ENCODE data around the gene CRABP2. TPM values are rescaled to one million over a fixed set of nuclear protein-coding genes. Genes with fewer than 3 reads are reported as not detected.
A peak's percentile ranks its signal among the peaks of the same experiment; 100 is the strongest.

Gene CRABP2
- total and polyA plus RNA-seq, 2 experiments from 2014 or later, result 45.9 to 137 TPM

- Histone ChIP-seq H4K20me1 (replicated peaks; ENCODE audit: insufficient read depth) (peaks cover under 1% of the 10 kb centered on the region), H3K4me2 (peak overlapping the region; percentile 87), H2AFZ (peak overlapping the region; percentile 5; the same call in 1 of the 2 replicates), H3K79me2 (replicated peaks; ENCODE audit: insufficient read depth) (peaks cover 13% of the 10 kb centered on the region), H3K4me3 (peak overlapping the region; percentile 62), H3K4me1 (ENCODE audit: insufficient read depth) (peaks cover 28% of the 10 kb centered on the region), H3K36me3 (ENCODE audit: insufficient read depth) (peaks cover 5% of the 10 kb centered on the region; the same call in 1 of the 2 replicates), H3F3A (replicated peaks; ENCODE audit: low read depth) (peaks cover 17% of the 10 kb centered on the region), H3K27ac (ENCODE audit: low read depth) (peak overlapping the region; percentile 45), H3K27me3 (ENCODE audit: insufficient read depth) (no peaks in the 10 kb centered on the region), H3K9me2 (ENCODE audit: insufficient read depth) (no peaks in the 10 kb centered on the region)
- Mint-ChIP-seq H3K9me3 (no peaks in the 10 kb centered on the region), H3K27ac (peak overlapping the region; percentile 99), H3K36me3 (ENCODE audit: low read depth) (peaks cover 49% of the 10 kb centered on the region), H3K27me3 (ENCODE audit: insufficient read depth, low read depth, poor library complexity) (peaks cover 21% of the 10 kb centered on the region), H3K4me1 (peaks cover 22% of the 10 kb centered on the region), H3K4me3 (peak overlapping the region; percentile 98)
- ATAC-seq (peak; percentile 23), DNase-seq (ENCODE audit: low spot score) (peak; percentile 50)
- TF ChIP-seq JUNB (IDR thresholded peaks at IDR 0.05; ENCODE audit: unreplicated experiment) (no peak), ZNF114 (CRISPR knock-in tag; IDR thresholded peaks at IDR 0.05) (no peak), REST (IDR thresholded peaks at IDR 0.05; ENCODE audit: unreplicated experiment) (no peak)
Observed at GRCh38 chr1:156740237-156740740, 34.9 kb upstream of the CRABP2 start.

DNA sequence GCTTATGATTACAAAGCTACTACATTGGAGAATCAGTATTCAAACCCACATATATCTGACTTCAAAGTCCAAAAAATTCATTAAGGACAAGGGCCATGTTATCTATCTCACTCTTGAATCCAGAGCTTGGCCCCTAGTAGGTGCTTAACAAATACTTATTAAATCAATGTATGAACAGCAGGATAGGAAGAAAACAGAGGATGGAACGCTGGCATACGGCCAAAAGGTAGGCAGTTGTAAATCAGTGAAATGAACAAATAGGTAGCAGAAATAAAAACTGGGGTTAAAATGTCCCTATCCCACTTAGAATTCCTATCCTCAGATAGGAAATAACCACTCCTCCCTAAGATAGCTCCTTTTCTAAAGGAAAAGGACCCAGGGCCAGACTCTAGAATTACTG, 33.5 kb upstream of the CRABP2 start:
- 0 out of 2 replicates have a peak, but pooled peaks cover 7% of the 10 kb centered on the region for H3K79me2 ChIP-seq (replicated peaks; ENCODE audit: insufficient read depth)
- H3K4me3 ChIP-seq, result no peak overlapping the region
- peaks cover 5% of the 10 kb centered on the region; the same call in 1 of the 2 replicates for H3K36me3 ChIP-seq (ENCODE audit: insufficient read depth)
- Mint-ChIP-seq H3K9me3 (no peaks in the 10 kb centered on the region), H3K36me3 (ENCODE audit: low read depth) (peaks cover 38% of the 10 kb centered on the region), H3K27ac (no peak overlapping the region), H3K4me1 (peaks cover 12% of the 10 kb centered on the region), H3K27me3 (ENCODE audit: insufficient read depth, low read depth, poor library complexity) (peaks cover 18% of the 10 kb centered on the region), H3K4me3 (peak overlapping the region; percentile 31; the same call in 2 of the 3 replicates)
- ATAC-seq, result no peak
- H3K4me2 ChIP-seq, result no peak overlapping the region
- no peak overlapping the region for H3K27ac ChIP-seq (ENCODE audit: low read depth)
- peaks cover 13% of the 10 kb centered on the region for H3F3A ChIP-seq (replicated peaks; ENCODE audit: low read depth)
- DNase-seq (ENCODE audit: low spot score), result no peak
- H3K9me2 ChIP-seq (ENCODE audit: insufficient read depth), result no peaks in the 10 kb centered on the region
- H4K20me1 ChIP-seq (replicated peaks; ENCODE audit: insufficient read depth), result no peaks in the 10 kb centered on the region
- TF ChIP-seq ZNF114 (CRISPR knock-in tag; IDR thresholded peaks at IDR 0.05) (no peak), REST (IDR thresholded peaks at IDR 0.05; ENCODE audit: unreplicated experiment) (no peak), CREB1 (CRISPR knock-in tag; IDR thresholded peaks at IDR 0.05; ENCODE audit: low read depth) (no peak), EZH2phosphoT487 (IDR thresholded peaks at IDR 0.05; ENCODE audit: unreplicated experiment) (no peak), ETS1 (IDR thresholded peaks at IDR 0.05) (no peak), ZNF331 (CRISPR knock-in tag; IDR thresholded peaks at IDR 0.05; ENCODE audit: low read depth) (no peak), STAT1 (IDR thresholded peaks at IDR 0.05; ENCODE audit: unreplicated experiment) (no peak)
- TF ChIP-seq, protein P1, sequence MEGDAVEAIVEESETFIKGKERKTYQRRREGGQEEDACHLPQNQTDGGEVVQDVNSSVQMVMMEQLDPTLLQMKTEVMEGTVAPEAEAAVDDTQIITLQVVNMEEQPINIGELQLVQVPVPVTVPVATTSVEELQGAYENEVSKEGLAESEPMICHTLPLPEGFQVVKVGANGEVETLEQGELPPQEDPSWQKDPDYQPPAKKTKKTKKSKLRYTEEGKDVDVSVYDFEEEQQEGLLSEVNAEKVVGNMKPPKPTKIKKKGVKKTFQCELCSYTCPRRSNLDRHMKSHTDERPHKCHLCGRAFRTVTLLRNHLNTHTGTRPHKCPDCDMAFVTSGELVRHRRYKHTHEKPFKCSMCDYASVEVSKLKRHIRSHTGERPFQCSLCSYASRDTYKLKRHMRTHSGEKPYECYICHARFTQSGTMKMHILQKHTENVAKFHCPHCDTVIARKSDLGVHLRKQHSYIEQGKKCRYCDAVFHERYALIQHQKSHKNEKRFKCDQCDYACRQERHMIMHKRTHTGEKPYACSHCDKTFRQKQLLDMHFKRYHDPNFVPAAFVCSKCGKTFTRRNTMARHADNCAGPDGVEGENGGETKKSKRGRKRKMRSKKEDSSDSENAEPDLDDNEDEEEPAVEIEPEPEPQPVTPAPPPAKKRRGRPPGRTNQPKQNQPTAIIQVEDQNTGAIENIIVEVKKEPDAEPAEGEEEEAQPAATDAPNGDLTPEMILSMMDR (conservative IDR thresholded peaks at IDR 0.05; ENCODE audit: low read depth in 2 of 2), result no peak
- no peaks in the 10 kb centered on the region for H3K27me3 ChIP-seq (ENCODE audit: insufficient read depth)
- peaks cover 25% of the 10 kb centered on the region for H3K4me1 ChIP-seq (ENCODE audit: insufficient read depth)
- H2AFZ ChIP-seq, result no peak overlapping the region
